HepG2 (cell line): ENCODE measurements around the gene FOLR2.

Experiments used
- ARNTL ChIP-seq: sonication (generic); formaldehyde crosslinking; IDR thresholded peaks from 2 replicates; pipeline ENCODE4 v1.4.0; 2020; ENCODE audit warnings: mild to moderate bottlenecking, missing genetic modification reagents
- POLR2AphosphoS5 ChIP-seq: IDR thresholded peaks from 2 replicates; pipeline ENCODE4 v1.6.1; 2012; ENCODE audit warnings: low read depth, low read length
- REL ChIP-seq: sonication (generic); formaldehyde crosslinking; conservative IDR thresholded peaks from 2 replicates; pipeline ENCODE4 v1.8.0; 2022; ENCODE audit warnings: mild to moderate bottlenecking, missing genetic modification reagents, moderate library complexity
- REST ChIP-seq, 2 experiments: IDR thresholded peaks; 2 replicates each; pipeline ENCODE4 v1.6.1; 2011 to 2012; ENCODE audit warnings: low read length in 2 of 2, borderline replicate concordance in 1 of 2, low read depth in 1 of 2, mild to moderate bottlenecking in 1 of 2, moderate library complexity in 1 of 2
- ZSCAN25 ChIP-seq: sonication (generic); formaldehyde crosslinking; IDR thresholded peaks from 2 replicates; pipeline ENCODE4 v1.8.0; 2022; ENCODE audit warnings: mild to moderate bottlenecking, missing genetic modification reagents

GRCh38 chr11:72229925-72230763 lies 13.6 kb downstream of the FOLR2 start:
- TF ChIP-seq ARNTL (CRISPR knock-in tag) (no peak), POLR2AphosphoS5 (no peak), REL (no peak), ZSCAN25 (CRISPR knock-in tag) (no peak), REST (IDR thresholded peaks at IDR 0.05; ENCODE audit: borderline replicate concordance in 1 of 2, low read depth in 1 of 2, low read length in 2 of 2) (no peak)
